ENCODE measurements around the gene DPYD. TPM values are rescaled to one million over a fixed set of nuclear protein-coding genes. Genes with fewer than 3 reads are reported as not detected.

The DPYD gene
- total RNA-seq, 4 donors from 2014 or later: 30.6 to 58.4 (median 35.4) TPM

DNA sequence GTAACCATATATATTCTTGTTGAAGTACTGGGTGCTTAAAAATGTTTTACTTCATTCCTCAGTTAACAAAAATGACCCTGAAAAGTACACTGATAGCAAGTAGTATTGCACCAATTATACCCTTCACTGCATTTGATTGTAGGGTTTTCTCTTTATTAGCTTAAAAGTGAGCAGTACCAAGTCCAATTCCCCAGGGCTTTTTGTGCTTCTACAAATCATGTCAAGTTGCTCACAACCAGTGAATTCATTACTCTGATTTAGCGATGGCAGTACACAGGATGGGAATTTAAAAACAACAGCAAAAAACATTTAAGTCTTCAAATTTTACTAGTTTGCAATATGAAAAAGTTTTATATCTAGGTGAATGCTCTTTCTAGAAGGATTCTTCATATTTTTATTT, 762.8 kb downstream of the DPYD start:
- Histone ChIP-seq H3K27me3 (no peaks in the 10 kb centered on the region), H3K27ac (no peak overlapping the region)
- no peak for TF ChIP-seq POLR2A (IDR thresholded peaks at IDR 0.05)
- TF ChIP-seq, protein P1, sequence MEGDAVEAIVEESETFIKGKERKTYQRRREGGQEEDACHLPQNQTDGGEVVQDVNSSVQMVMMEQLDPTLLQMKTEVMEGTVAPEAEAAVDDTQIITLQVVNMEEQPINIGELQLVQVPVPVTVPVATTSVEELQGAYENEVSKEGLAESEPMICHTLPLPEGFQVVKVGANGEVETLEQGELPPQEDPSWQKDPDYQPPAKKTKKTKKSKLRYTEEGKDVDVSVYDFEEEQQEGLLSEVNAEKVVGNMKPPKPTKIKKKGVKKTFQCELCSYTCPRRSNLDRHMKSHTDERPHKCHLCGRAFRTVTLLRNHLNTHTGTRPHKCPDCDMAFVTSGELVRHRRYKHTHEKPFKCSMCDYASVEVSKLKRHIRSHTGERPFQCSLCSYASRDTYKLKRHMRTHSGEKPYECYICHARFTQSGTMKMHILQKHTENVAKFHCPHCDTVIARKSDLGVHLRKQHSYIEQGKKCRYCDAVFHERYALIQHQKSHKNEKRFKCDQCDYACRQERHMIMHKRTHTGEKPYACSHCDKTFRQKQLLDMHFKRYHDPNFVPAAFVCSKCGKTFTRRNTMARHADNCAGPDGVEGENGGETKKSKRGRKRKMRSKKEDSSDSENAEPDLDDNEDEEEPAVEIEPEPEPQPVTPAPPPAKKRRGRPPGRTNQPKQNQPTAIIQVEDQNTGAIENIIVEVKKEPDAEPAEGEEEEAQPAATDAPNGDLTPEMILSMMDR (IDR thresholded peaks at IDR 0.05): no peak

DNA sequence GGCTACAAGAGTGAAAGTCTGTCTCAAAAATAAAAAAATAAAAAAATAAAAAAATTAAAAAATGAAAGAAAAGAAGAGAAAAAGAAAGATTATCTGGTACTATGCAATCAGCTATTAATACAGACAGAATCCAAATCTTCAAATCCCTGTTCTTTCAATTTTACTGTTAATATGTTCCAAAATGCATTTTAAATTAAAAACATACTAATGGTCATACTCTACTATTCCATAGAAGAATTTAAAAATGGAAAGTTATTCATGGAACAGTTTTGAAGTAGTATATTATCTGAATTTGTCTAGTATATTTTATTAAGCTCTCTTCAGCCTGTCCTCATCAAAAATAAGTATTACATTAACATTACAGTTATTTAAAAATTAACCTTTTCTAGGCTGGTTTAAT, 769.2 kb downstream of the DPYD start:
- Histone ChIP-seq H3K4me3 (no peak overlapping the region), H3K4me1 (no peaks in the 10 kb centered on the region), H3K9me3 (no peaks in the 10 kb centered on the region), H3K27ac (no peak overlapping the region), H3K36me3 (no peaks in the 10 kb centered on the region), H3K27me3 (no peaks in the 10 kb centered on the region)
- intact Hi-C loops (cut with DNase I): no loop called here
- no peak for DNase-seq
- TF ChIP-seq POLR2A (IDR thresholded peaks at IDR 0.05): no peak
- TF ChIP-seq, protein P1 (IDR thresholded peaks at IDR 0.05): no peak

More for the DNA sequence above, 762.8 kb downstream of the DPYD start:
- H3K36me3 ChIP-seq: no peaks in the 10 kb centered on the region
- H3K4me3 ChIP-seq: no peak overlapping the region
- intact Hi-C loops (cut with DNase I): no loop called here
- 79 to 87% methylated on average over 1 of the region's 1 CpG for WGBS, 2 donors
- no peak for DNase-seq
- H3K9me3 ChIP-seq: no peaks in the 10 kb centered on the region
- H3K4me1 ChIP-seq: no peaks in the 10 kb centered on the region

DNA sequence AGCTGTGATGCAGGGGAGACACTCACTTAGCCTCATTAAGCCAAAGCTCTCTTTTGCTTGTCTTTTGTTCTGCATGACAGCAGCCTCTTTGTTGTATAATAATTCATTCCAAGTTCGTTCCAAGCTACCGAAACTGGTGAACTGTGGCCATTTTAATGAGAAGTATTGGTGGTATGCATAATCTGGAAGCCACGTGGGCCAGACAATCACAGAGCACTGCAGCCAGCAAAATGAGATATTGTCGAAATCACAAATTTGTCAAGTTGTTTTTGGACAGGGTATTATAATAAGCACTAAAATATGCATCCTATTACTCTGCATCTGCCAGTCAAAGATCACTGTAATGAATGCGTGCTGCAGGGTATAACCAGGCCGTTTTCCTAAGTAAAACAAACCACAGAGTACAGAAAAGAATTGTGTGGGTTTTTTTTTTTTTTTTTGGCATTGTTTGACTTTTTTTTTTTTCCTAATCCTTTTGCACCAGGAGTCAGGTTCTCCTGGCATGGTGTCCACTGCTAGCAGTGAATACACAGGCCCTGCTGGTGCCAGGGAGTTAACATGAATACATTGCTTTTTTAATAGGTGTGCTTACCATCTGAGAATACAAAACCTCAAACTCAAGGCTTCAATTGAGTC, 775.4 kb downstream of the DPYD start:
- peaks cover 0 to 16% (median 0%) of the 10 kb centered on the region in 3 donors for H3K4me1 ChIP-seq
- WGBS, 2 donors: 30 to 40% methylated on average over 6 of the region's 6 CpGs
- DNase-seq: no peak
- intact Hi-C loops (cut with DNase I): no loop called here
- H3K27ac ChIP-seq: no peak overlapping the region
- no peaks in the 10 kb centered on the region for H3K9me3 ChIP-seq
- no peak overlapping the region for H3K4me3 ChIP-seq
- no peaks in the 10 kb centered on the region for H3K27me3 ChIP-seq
- TF ChIP-seq, protein P1 (IDR thresholded peaks at IDR 0.05): no peak
- no peak for TF ChIP-seq POLR2A (IDR thresholded peaks at IDR 0.05)
- no peaks in the 10 kb centered on the region for H3K36me3 ChIP-seq

- Histone ChIP-seq H3K27me3 (no peaks in the 10 kb centered on the region), H3K27ac (no peak overlapping the region), H3K4me3 (no peak overlapping the region), H3K36me3 (no peaks in the 10 kb centered on the region), H3K4me1 (peaks cover 0 to 16% (median 0%) of the 10 kb centered on the region in 3 donors), H3K9me3 (no peaks in the 10 kb centered on the region)
- TF ChIP-seq POLR2A (IDR thresholded peaks at IDR 0.05): no peak
- TF ChIP-seq, protein P1 (IDR thresholded peaks at IDR 0.05): no peak
- DNase-seq: no peak
- intact Hi-C loops (cut with DNase I): no loop called here
Measured at GRCh38 chr1:97144527-97144926, 776.3 kb downstream of the DPYD start.

DNA sequence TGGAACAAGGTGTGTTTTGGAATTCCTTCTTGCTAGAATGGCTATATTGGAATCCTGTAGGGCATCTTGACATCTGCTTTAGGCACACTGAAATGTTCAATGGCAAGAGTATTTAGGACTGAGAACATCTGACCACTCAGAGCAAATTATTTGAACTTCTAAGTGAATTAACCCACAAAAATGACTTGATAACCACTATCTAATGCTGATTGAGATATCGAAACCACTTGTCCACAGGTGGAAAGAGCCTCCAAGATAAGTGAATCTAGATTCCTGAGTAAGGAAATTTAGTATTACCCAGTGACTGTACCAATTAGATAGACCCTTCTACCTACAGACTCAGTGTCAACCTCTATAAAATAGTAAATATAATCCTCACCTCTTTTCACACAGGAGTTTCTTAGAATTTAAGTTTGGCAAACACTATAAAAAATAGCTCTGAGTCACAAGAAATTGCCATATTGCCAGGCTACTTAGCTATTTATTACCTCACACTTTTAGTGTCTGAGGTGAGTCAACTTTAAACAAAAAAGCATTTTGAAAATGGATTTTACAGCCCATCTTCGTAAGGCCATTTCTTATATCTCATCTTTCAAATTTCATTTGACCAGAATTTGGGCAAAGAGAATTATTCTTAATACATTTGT, 777.5 kb downstream of the DPYD start:
- no peak for TF ChIP-seq POLR2A (IDR thresholded peaks at IDR 0.05)
- TF ChIP-seq, protein P1 (IDR thresholded peaks at IDR 0.05): no peak
- DNase-seq: no peak
- H3K27me3 ChIP-seq: no peaks in the 10 kb centered on the region
- H3K36me3 ChIP-seq: no peaks in the 10 kb centered on the region
- intact Hi-C loops (cut with DNase I): no loop called here
- H3K4me3 ChIP-seq: no peak overlapping the region
- peaks cover 0 to 21% (median 0%) of the 10 kb centered on the region in 3 donors for H3K4me1 ChIP-seq
- no peaks in the 10 kb centered on the region for H3K9me3 ChIP-seq
- no peak overlapping the region for H3K27ac ChIP-seq
- 59 to 73% methylated on average over 2 of the region's 2 CpGs for WGBS, 2 donors
